GM18873 (cell line): ENCODE results near the gene ATF1.
"Not testable (repeated sequence)": the region's sequence is repeated elsewhere in the genome, so short reads cannot be mapped to it uniquely, and the experiment has no call there.

ENCODE experiments used
- ATAC-seq: cut with Tn5 transposase; IDR thresholded peaks from one replicate; pipeline ENCODE4 v1.9.1; 2021; ENCODE audit warnings: mild to moderate bottlenecking, moderate library complexity, moderate number of reproducible peaks; ENCODE audit not compliant: unreplicated experiment, low FRiP score

ATF1 gene

GRCh38 chr12:50848963-50849362 lies 85.1 kb downstream of the ATF1 start:
- no peak for ATAC-seq

GRCh38 chr12:50855218-50855617 lies 91.3 kb downstream of the ATF1 start:
- not testable (repeated sequence) for ATAC-seq

GRCh38 chr12:50855679-50856078 lies 91.8 kb downstream of the ATF1 start:
- not testable (repeated sequence) for ATAC-seq

GRCh38 chr12:50859621-50860310 lies 95.9 kb downstream of the ATF1 start:
- no peak for ATAC-seq

- ATAC-seq, result no peak
Observed at GRCh38 chr12:50862316-50862715, 98.4 kb downstream of the ATF1 start.

GRCh38 chr12:50865266-50865665 lies 101.4 kb downstream of the ATF1 start:
- ATAC-seq, result no peak

- not testable (repeated sequence) for ATAC-seq
Observed at GRCh38 chr12:50868881-50869280, 105.0 kb downstream of the ATF1 start.
